GM12878 (cell line): ENCODE data around the gene CNOT10. TPM values are rescaled to one million over a fixed set of nuclear protein-coding genes. Genes with fewer than 3 reads are reported as not detected.

Experiments
- ATAC-seq: fragments of 200-7000 bp; cut with Tn5 transposase; 3 replicates; pipeline ENCODE4 v1.9.1; 2020; ENCODE audit warnings: mild to moderate bottlenecking, moderate library complexity
- BruUV-seq: library from RNA; stranded (reverse); fragments of 400-500 nt; replicated peaks from 2 replicates; lab custom pipeline; 2021; lab: Mats Ljungman, UMichigan
- CTCF ChIA-PET: fragments of 300-600 bp; sonication (Branson Sonifier 250); formaldehyde crosslinking; extraction: SDS; loops from one replicate; lab custom pipeline; 2021; ENCODE audit warnings: inconsistent platforms; lab: Yijun Ruan, JAX
- POLR2A ChIA-PET: fragments of 350-600 bp; formaldehyde crosslinking; extraction: SDS; loops from one replicate; lab custom pipeline; 2021; ENCODE audit warnings: inconsistent platforms; lab: Charles Lee
- RAD21 ChIA-PET: fragments of 300-600 bp; sonication (Branson Sonifier 250); formaldehyde crosslinking; loops from one replicate; lab custom pipeline; 2023; ENCODE audit warnings: antibody characterized with exemption; ENCODE audit not compliant: unreplicated experiment; lab: Charles Lee
- SMC1A ChIA-PET: fragments of 300-600 bp; sonication (Branson Sonifier 250); formaldehyde crosslinking; loops from one replicate; lab custom pipeline; 2023; ENCODE audit not compliant: unreplicated experiment, uncharacterized antibody; lab: Charles Lee
- DNase-seq: peaks from one replicate; pipeline ENCODE4 v3.0.0-alpha.2; 2011; ENCODE audit warnings: low read depth, low spot score
- FAIRE-seq: peaks from 3 replicates; lab custom pipeline; 2011; peaks lifted over from hg19 to GRCh38; lab: Jason Lieb, UNC
- H2AFZ ChIP-seq: 2 replicates; pipeline ENCODE4 v1.6.0; 2011; ENCODE audit warnings: low read depth, low read length, control low read depth; ENCODE audit not compliant: control insufficient read depth
- H3K27ac ChIP-seq: 2 replicates; pipeline ENCODE4 v1.5.1; 2011; ENCODE audit warnings: control low read depth; ENCODE audit not compliant: control insufficient read depth, insufficient read depth
- H3K27me3 ChIP-seq, 2 experiments: replicated peaks in 1 of 2; 2 replicates each; pipeline versions ENCODE4 v1.6.0 to v1.6.1; 2011; ENCODE audit warnings: low read length in 1 of 2; ENCODE audit not compliant: control insufficient read depth in 2 of 2, insufficient read depth in 2 of 2
- H3K36me3 ChIP-seq, 2 experiments: 2 replicates each; pipeline ENCODE4 v1.5.1; 2011; ENCODE audit warnings: low read length in 1 of 2; ENCODE audit not compliant: control insufficient read depth in 2 of 2, insufficient read depth in 2 of 2
- H3K4me1 ChIP-seq: 2 replicates; pipeline ENCODE4 v1.6.1; 2011; ENCODE audit warnings: mild to moderate bottlenecking, low read length, moderate library complexity, mixed read lengths; ENCODE audit not compliant: control insufficient read depth, insufficient read depth
- H3K4me2 ChIP-seq: 2 replicates; pipeline ENCODE4 v1.6.0; 2011; ENCODE audit warnings: control low read depth; ENCODE audit not compliant: control insufficient read depth, insufficient read depth
- H3K4me3 ChIP-seq: fragments of 200-600 bp; sonication (generic); 2 replicates; pipeline ENCODE4 v1.5.1; 2016
- H3K79me2 ChIP-seq: 2 replicates; pipeline ENCODE4 v1.6.0; 2011; ENCODE audit warnings: low read length; ENCODE audit not compliant: control insufficient read depth, insufficient read depth
- H3K9ac ChIP-seq: 2 replicates; pipeline ENCODE4 v1.8.0; 2011; ENCODE audit warnings: low read length, control low read depth, mixed read lengths; ENCODE audit not compliant: control insufficient read depth, insufficient read depth
- H3K9me3 ChIP-seq: replicated peaks from 3 replicates; pipeline ENCODE4 v1.5.1; 2011; ENCODE audit warnings: mild to moderate bottlenecking, low read length; ENCODE audit not compliant: control insufficient read depth, insufficient read depth
- H4K20me1 ChIP-seq: 2 replicates; pipeline ENCODE4 v1.6.0; 2011; ENCODE audit not compliant: control insufficient read depth, insufficient read depth
- CBX3 ChIP-seq: fragments of 200-600 bp; sonication (generic); IDR thresholded peaks from 2 replicates; pipeline ENCODE4 v1.6.1; 2016; ENCODE audit warnings: low read depth, borderline replicate concordance
- CHD2 ChIP-seq: IDR thresholded peaks from 2 replicates; pipeline ENCODE4 v1.6.1; 2011; ENCODE audit warnings: low read depth, low read length, improper control_type of control experiment, borderline replicate concordance
- E2F4 ChIP-seq: IDR thresholded peaks from 2 replicates; pipeline ENCODE4 v1.6.1; 2012; ENCODE audit warnings: low read depth, low read length, improper control_type of control experiment
- E2F8 ChIP-seq: fragments of 450-650 bp; IDR thresholded peaks from 2 replicates; pipeline ENCODE4 v1.6.1; 2018; ENCODE audit warnings: mild to moderate bottlenecking, low read depth, moderate library complexity; ENCODE audit not compliant: partially characterized antibody
- E4F1 ChIP-seq: fragments of 450-650 bp; IDR thresholded peaks from 2 replicates; pipeline ENCODE4 v1.6.1; 2018; ENCODE audit warnings: borderline replicate concordance, mild to moderate bottlenecking; ENCODE audit not compliant: partially characterized antibody
- EGR1 ChIP-seq, 2 experiments: IDR thresholded peaks; 1 replicate in 1 of 2; 2 replicates in 1 of 2; pipeline ENCODE4 v1.6.1; 2011 to 2012; ENCODE audit warnings: low read depth in 2 of 2, low read length in 2 of 2, borderline replicate concordance in 1 of 2, mild to moderate bottlenecking in 1 of 2, moderate library complexity in 1 of 2
- GATAD2B ChIP-seq: fragments of 450-650 bp; conservative IDR thresholded peaks from 2 replicates; pipeline ENCODE4 v1.6.1; 2017; ENCODE audit warnings: low read depth, mild to moderate bottlenecking, moderate library complexity
- HCFC1 ChIP-seq: fragments of 150-350 bp; IDR thresholded peaks from 2 replicates; pipeline ENCODE4 v1.6.1; 2014; ENCODE audit warnings: low read length
- HDAC2 ChIP-seq: fragments of 200-600 bp; sonication (generic); IDR thresholded peaks from 2 replicates; pipeline ENCODE4 v1.6.1; 2017
- IRF4 ChIP-seq: IDR thresholded peaks from 2 replicates; pipeline ENCODE4 v1.6.1; 2011; ENCODE audit warnings: low read depth, low read length
- MYC ChIP-seq: IDR thresholded peaks from 2 replicates; pipeline ENCODE4 v1.6.1; 2011; ENCODE audit warnings: mild to moderate bottlenecking, low read length, moderate library complexity, inconsistent platforms; ENCODE audit not compliant: insufficient read depth, insufficient replicate concordance, insufficient read length, severe bottlenecking
- NKRF ChIP-seq: fragments of 450-650 bp; conservative IDR thresholded peaks from 2 replicates; pipeline ENCODE4 v1.6.1; 2017; ENCODE audit warnings: mild to moderate bottlenecking, moderate library complexity
- PAX5 ChIP-seq: IDR thresholded peaks from 2 replicates; pipeline ENCODE4 v1.6.1; 2011; ENCODE audit warnings: low read depth, low read length, borderline replicate concordance
- RBBP5 ChIP-seq: fragments of 200-600 bp; sonication (generic); conservative IDR thresholded peaks from 2 replicates; pipeline ENCODE4 v1.6.1; 2016
- SREBF2 ChIP-seq: IDR thresholded peaks from 2 replicates; pipeline ENCODE4 v1.6.1; 2012; ENCODE audit warnings: mild to moderate bottlenecking, low read length
- ZBED1 ChIP-seq: IDR thresholded peaks from 2 replicates; pipeline ENCODE4 v1.6.1; 2016; ENCODE audit warnings: borderline replicate concordance
- ZNF24 ChIP-seq: fragments of 450-650 bp; IDR thresholded peaks from 2 replicates; pipeline ENCODE4 v1.6.1; 2017; ENCODE audit warnings: antibody characterized with exemption, mild to moderate bottlenecking
- ZNF622 ChIP-seq: fragments of 450-650 bp; IDR thresholded peaks from 2 replicates; pipeline ENCODE4 v1.6.1; 2017; ENCODE audit warnings: mild to moderate bottlenecking, inconsistent platforms
- WGBS: methylation state at CpG from one replicate; pipeline ENCODE4 v1.1.6; 2016; ENCODE audit warnings: low lambda C conversion rate; ENCODE audit not compliant: insufficient replicate concordance, insufficient coverage; ENCODE audit errors: missing lambda C conversion rate; 5-methylcytosine and 5-hydroxymethylcytosine counted together
- in situ Hi-C: fragments of 300-500 bp; cut with MboI; formaldehyde crosslinking; loops from 9 replicates; pipeline ENCODE4 v1.14.3; 2018; ENCODE audit warnings: mixed read lengths
- intact Hi-C: fragments of 100-400 bp; cut with micrococcal nuclease; formaldehyde crosslinking; loops from one replicate; pipeline ENCODE4 v1.14.2; 2022; ENCODE audit not compliant: unreplicated experiment
- polyA plus RNA-seq, 11 experiments: library from polyadenylated mRNA; depleted of rRNA in 4 of 11; unstranded in 6 of 11; stranded (reverse) in 5 of 11; fragments of >200 nt; fragmentation: Nextera tagmentation in 4 of 11; fragmentation: Illumina TruSeq in 1 of 11; extraction: Ambion mirVana in 4 of 11; extraction: Trizol in 1 of 11; gene quantifications; 1 replicate in 1 of 11; 2 replicates in 10 of 11; pipeline versions ENCODE4 v1.2.1 to v1.2.3, GENCODE V29; 2011 to 2016; ENCODE audit warnings: inconsistent platforms in 2 of 11, missing spikeins in 2 of 11, low read depth in 1 of 11
- total RNA-seq, 4 experiments: library from RNA; depleted of rRNA in 3 of 4; stranded (reverse); fragments of >200 nt in 3 of 4; fragmentation: Illumina TruSeq in 1 of 4; extraction: Trizol in 1 of 4; gene quantifications; 2 replicates each; pipeline versions ENCODE4 v1.2.1 to v1.2.3, GENCODE V29; 2013 to 2021

The CNOT10 gene
- total and polyA plus RNA-seq, 10 of the 15 experiments (the other 5 are each of a cell fraction or from before 2014, with no cell fraction given) = 18.2 to 51.9 (median 45.5) TPM

GRCh38 chr3:32820430-32820829, 135.4 kb downstream of the CNOT10 start:
- in situ Hi-C loops (no loop called here), intact Hi-C loops (no loop called here)
- Histone ChIP-seq H3K4me3 (no peak overlapping the region), H3K27me3 (peaks cover 16 to 19% of the 10 kb centered on the region in 2 experiments), H3K9me3 (no peaks in the 10 kb centered on the region), H3K79me2 (no peaks in the 10 kb centered on the region), H3K4me2 (no peak overlapping the region), H3K9ac (no peak overlapping the region), H4K20me1 (no peaks in the 10 kb centered on the region), H2AFZ (no peak overlapping the region), H3K36me3 (no peaks in the 10 kb centered on the region), H3K27ac (no peak overlapping the region), H3K4me1 (no peaks in the 10 kb centered on the region)
- no TSS peak for BruUV-seq
- WGBS = 84% methylated on average over 2 of the region's 2 CpGs
- ChIA-PET POLR2A (no interaction called here), CTCF (interaction anchor here (0.9 to 1.4 kb wide), 7 partner anchors 13 to 86 kb away, joined by 3 to 5 read pairs (median 4); no protein-coding TSS in a partner anchor), RAD21 (no interaction called here), SMC1A (interaction anchor here (0.9 to 1.5 kb wide), 6 partner anchors 11 to 101 kb away, joined by 3 to 4 read pairs (median 3); no protein-coding TSS in a partner anchor)
- DNase-seq = no peak
- ATAC-seq = no peak
- TF ChIP-seq ZNF622 (no peak), ZNF24 (no peak), SREBF2 (no peak), HCFC1 (no peak), RBBP5 (no peak), GATAD2B (no peak), CBX3 (no peak), HDAC2 (no peak), CHD2 (no peak), PAX5 (no peak), EGR1 (IDR thresholded peaks at IDR 0.05; ENCODE audit: borderline replicate concordance in 1 of 2, low read depth in 2 of 2, low read length in 2 of 2) (no peak), NKRF (no peak), E2F8 (no peak), ZBED1 (no peak), IRF4 (no peak), E2F4 (no peak), E4F1 (no peak), MYC (no peak)
- FAIRE-seq = no peak
